HEK293T (cell line): ENCODE data around the gene SMAD6.

Experiments used
- CTCF ChIA-PET: fragments of 350-600 bp; formaldehyde crosslinking; extraction: SDS; loops from one replicate; lab custom pipeline; 2021; ENCODE audit warnings: antibody characterized with exemption, inconsistent platforms; lab: Yijun Ruan, JAX
- POLR2A ChIA-PET: fragments of 350-600 bp; formaldehyde crosslinking; extraction: SDS; loops from one replicate; lab custom pipeline; 2020; ENCODE audit warnings: antibody characterized with exemption, inconsistent platforms; lab: Yijun Ruan, JAX
- DNase-seq: peaks from one replicate; pipeline ENCODE4 v3.0.0; 2012; ENCODE audit warnings: mixed read lengths; ENCODE audit errors: extremely low spot score
- ARNT ChIP-seq: fragments of 450-650 bp; IDR thresholded peaks from 2 replicates; pipeline ENCODE4 v1.6.1; 2017; ENCODE audit warnings: mild to moderate bottlenecking
- BHLHE40 ChIP-seq: fragments of 450-650 bp; IDR thresholded peaks from 2 replicates; pipeline ENCODE4 v1.6.1; 2016; ENCODE audit warnings: mild to moderate bottlenecking, moderate library complexity, borderline replicate concordance
- CTBP1 ChIP-seq: fragments of 450-650 bp; IDR thresholded peaks from 2 replicates; pipeline ENCODE4 v1.6.1; 2016; ENCODE audit warnings: borderline replicate concordance
- ELF4 ChIP-seq: fragments of 450-650 bp; IDR thresholded peaks from 2 replicates; pipeline ENCODE4 v1.6.1; 2017; ENCODE audit warnings: antibody characterized with exemption
- FOXA1 ChIP-seq: fragments of 450-650 bp; IDR thresholded peaks from 2 replicates; pipeline ENCODE4 v1.6.1; 2016; ENCODE audit warnings: mild to moderate bottlenecking
- FOXK2 ChIP-seq: fragments of 450-650 bp; IDR thresholded peaks from 2 replicates; pipeline ENCODE4 v1.6.1; 2016; ENCODE audit warnings: mild to moderate bottlenecking
- FOXM1 ChIP-seq: fragments of 450-650 bp; IDR thresholded peaks from 2 replicates; pipeline ENCODE4 v1.6.1; 2017; ENCODE audit warnings: mild to moderate bottlenecking, borderline replicate concordance
- HDGF ChIP-seq: fragments of 450-650 bp; IDR thresholded peaks from 2 replicates; pipeline ENCODE4 v1.6.1; 2017; ENCODE audit warnings: antibody characterized with exemption, borderline replicate concordance
- L3MBTL2 ChIP-seq: fragments of 450-650 bp; conservative IDR thresholded peaks from 2 replicates; pipeline ENCODE4 v1.6.1; 2016; ENCODE audit warnings: mild to moderate bottlenecking
- LEF1 ChIP-seq: fragments of 450-650 bp; IDR thresholded peaks from 2 replicates; pipeline ENCODE4 v1.6.1; 2017; ENCODE audit warnings: mild to moderate bottlenecking, borderline replicate concordance
- NFRKB ChIP-seq: fragments of 450-650 bp; IDR thresholded peaks from 2 replicates; pipeline ENCODE4 v1.6.1; 2016; ENCODE audit warnings: mild to moderate bottlenecking, moderate library complexity
- SP1 ChIP-seq: fragments of 450-650 bp; IDR thresholded peaks from 2 replicates; pipeline ENCODE4 v1.6.1; 2017
- SUZ12 ChIP-seq: fragments of 450-650 bp; IDR thresholded peaks from 2 replicates; pipeline ENCODE4 v1.6.1; 2016; ENCODE audit warnings: mild to moderate bottlenecking
- TARDBP ChIP-seq: fragments of 450-650 bp; IDR thresholded peaks from 2 replicates; pipeline ENCODE4 v1.6.1; 2016
- ZNF384 ChIP-seq: fragments of 450-650 bp; IDR thresholded peaks from 2 replicates; pipeline ENCODE4 v1.6.1; 2016
- TF ChIP-seq, protein P1 (sequence below): fragments of 450-650 bp; IDR thresholded peaks from 2 replicates; pipeline ENCODE4 v1.6.1; 2016

Gene SMAD6

DNA sequence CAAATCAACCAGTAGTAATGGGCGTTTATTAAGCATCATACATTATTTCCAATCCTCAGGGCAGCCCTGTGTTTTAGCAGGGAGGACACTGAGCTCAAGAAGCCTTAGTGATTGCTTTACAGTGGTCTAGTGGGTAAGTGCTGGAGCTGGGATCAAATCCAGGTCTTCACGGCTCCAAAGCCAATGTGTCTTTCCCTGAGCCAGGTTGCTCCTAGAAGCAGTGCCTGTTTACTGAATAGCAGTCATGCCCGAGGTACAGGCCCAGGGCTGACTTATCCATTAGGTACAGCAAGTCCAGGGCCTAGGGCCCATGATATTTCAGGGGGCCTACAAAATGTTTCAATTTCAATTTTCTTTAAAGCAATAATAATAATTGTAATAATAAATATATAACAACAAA is 9.6 kb upstream of the SMAD6 start:
- ChIA-PET CTCF (interaction anchor here (1.1 kb wide), 1 partner anchor 74 kb away, joined by 4 read pairs; no protein-coding TSS in a partner anchor), POLR2A (interaction anchor here (1.0 kb wide), 1 partner anchor 10 kb away, joined by 5 read pairs; the partner anchor contains the start of gene SMAD6)
- DNase-seq: no peak
- no peak for TF ChIP-seq FOXM1
- TF ChIP-seq HDGF: no peak
- TF ChIP-seq ELF4: no peak
- TF ChIP-seq L3MBTL2: no peak
- TF ChIP-seq CTBP1: no peak
- TF ChIP-seq ZNF384: no peak
- no peak for TF ChIP-seq NFRKB

GRCh38 chr15:66692808-66693596 is 9.0 kb upstream of the SMAD6 start:
- CTCF ChIA-PET: interaction anchor here (0.6 to 1.3 kb wide), 2 partner anchors 13 to 87 kb away, joined by 3 to 5 read pairs; no protein-coding TSS in a partner anchor
- DNase-seq: no peak
- POLR2A ChIA-PET: interaction anchor here (1.0 kb wide), 1 partner anchor 9 kb away, joined by 5 read pairs; the partner anchor contains the start of gene SMAD6
- TF ChIP-seq ELF4: no peak
- TF ChIP-seq SUZ12: no peak
- no peak for TF ChIP-seq CTBP1

DNA sequence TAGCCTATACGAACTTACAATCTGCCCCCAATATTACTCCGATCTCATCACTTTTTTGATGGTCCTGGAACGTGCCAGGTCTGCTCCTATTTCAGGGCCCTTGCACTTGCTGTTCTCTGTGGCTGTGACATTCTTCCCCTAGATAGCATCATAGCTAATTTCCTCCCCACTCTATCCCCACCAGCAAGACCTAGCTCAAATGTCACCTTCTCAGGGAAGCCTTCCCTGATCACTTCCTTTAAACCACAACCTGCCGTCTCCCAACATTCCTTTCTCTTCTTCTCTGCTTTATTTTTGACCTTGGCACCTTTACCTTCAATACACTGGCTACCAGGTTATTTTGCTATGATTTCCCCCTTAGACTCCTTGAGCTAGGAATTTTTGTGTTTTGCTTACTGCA is 5.3 kb upstream of the SMAD6 start:
- no peak for TF ChIP-seq NFRKB
- no peak for TF ChIP-seq FOXA1
- no peak for TF ChIP-seq ZNF384
- TF ChIP-seq ELF4: no peak
- TF ChIP-seq LEF1: no peak
- TF ChIP-seq CTBP1: no peak
- TF ChIP-seq SUZ12: no peak
- no peak for TF ChIP-seq HDGF
- no peak for TF ChIP-seq L3MBTL2
- TF ChIP-seq, protein P1, sequence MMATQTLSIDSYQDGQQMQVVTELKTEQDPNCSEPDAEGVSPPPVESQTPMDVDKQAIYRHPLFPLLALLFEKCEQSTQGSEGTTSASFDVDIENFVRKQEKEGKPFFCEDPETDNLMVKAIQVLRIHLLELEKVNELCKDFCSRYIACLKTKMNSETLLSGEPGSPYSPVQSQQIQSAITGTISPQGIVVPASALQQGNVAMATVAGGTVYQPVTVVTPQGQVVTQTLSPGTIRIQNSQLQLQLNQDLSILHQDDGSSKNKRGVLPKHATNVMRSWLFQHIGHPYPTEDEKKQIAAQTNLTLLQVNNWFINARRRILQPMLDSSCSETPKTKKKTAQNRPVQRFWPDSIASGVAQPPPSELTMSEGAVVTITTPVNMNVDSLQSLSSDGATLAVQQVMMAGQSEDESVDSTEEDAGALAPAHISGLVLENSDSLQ: no peak
- TF ChIP-seq TARDBP: no peak
- no peak for TF ChIP-seq ARNT
- no peak for TF ChIP-seq FOXK2
- no peak for DNase-seq
- ChIA-PET CTCF (interaction anchor here (0.6 to 1.4 kb wide), 3 partner anchors 9 to 155 kb away, joined by 3 to 4 read pairs (median 4); no protein-coding TSS in a partner anchor), POLR2A (interaction anchor here (1.1 to 1.2 kb wide), 2 partner anchors 9 to 26 kb away, joined by 3 to 5 read pairs; no protein-coding TSS in a partner anchor)

DNA sequence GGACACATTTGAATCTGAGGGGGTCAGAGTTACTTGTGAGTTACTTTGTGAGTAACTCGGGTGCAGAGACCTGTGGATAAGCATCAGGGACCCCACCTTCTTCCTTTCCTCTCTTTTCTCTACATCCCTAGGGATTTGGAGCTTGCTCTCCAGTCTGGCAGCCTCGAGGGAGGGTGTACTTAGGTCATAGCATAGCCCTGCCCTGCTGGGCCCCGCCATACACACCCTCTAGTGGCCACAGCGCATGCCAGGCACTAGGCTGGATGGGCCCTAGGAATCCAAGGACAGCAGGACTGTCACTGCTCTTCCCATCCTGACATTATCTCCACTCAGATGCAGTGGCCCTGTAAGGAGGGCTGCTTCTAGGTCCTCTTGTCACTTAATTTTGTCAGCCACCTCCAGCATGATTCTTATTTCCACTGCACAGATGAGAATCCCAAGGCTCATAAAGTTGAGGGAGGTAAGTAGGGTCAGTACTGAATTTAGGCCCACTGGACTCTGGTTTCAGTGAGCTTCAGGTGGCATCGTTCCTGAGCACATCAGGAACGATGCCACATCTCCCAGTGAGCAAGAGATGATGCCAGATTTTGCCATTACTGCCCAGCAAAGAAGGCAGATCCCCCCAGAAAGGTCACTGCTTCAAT is 3.6 kb upstream of the SMAD6 start:
- ChIA-PET CTCF (interaction anchor here (0.6 to 1.7 kb wide), 11 partner anchors 9 to 1137 kb away, joined by 3 to 6 read pairs (median 4); no protein-coding TSS in a partner anchor), POLR2A (interaction anchor here (2.0 kb wide), 1 partner anchor 9 kb away, joined by 4 read pairs; no protein-coding TSS in a partner anchor)
- TF ChIP-seq LEF1: no peak
- peak; percentile 74 for DNase-seq

DNA sequence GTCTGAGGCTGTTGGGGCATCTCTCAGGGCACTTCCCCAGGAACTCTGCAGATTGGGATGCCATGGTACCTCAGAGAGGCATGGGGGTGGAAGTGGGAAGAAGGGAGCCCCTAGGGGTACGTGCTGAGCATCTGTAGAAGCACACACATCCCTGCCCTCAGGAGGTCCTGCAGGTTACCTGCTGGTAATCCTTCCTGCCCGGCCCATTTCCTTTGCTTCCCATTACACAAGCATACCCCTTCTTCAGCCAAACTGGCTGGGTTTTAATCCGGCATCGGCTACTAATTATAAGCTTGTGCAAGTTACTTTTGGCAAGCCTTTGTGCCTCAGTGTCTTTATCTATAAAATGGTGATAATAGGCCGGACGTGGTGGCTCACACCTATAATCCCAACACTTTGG is 3.1 kb upstream of the SMAD6 start:
- ChIA-PET POLR2A (interaction anchor here (2.0 kb wide), 1 partner anchor 10 kb away, joined by 4 read pairs; no protein-coding TSS in a partner anchor), CTCF (interaction anchor here (1.2 to 1.7 kb wide), 3 partner anchors 13 to 73 kb away, joined by 3 to 5 read pairs (median 3); no protein-coding TSS in a partner anchor)
- TF ChIP-seq TARDBP (no peak), HDGF (no peak), NFRKB (no peak), SUZ12 (no peak), FOXM1 (no peak), BHLHE40 (no peak), L3MBTL2 (no peak), FOXA1 (no peak), ZNF384 (no peak), SP1 (no peak), CTBP1 (no peak), ELF4 (no peak), LEF1 (no peak), FOXK2 (no peak)
- TF ChIP-seq, protein P1: no peak
- DNase-seq: no peak

GRCh38 chr15:66700412-66700801 is 1.6 kb upstream of the SMAD6 start:
- no peak for DNase-seq
- ChIA-PET POLR2A (interaction anchor here (0.6 to 4.9 kb wide), 15 partner anchors 9 to 152 kb away, joined by 3 to 31 read pairs (median 3); no protein-coding TSS in a partner anchor), CTCF (interaction anchor here (0.6 to 3.9 kb wide), 5 partner anchors 9 to 151 kb away, joined by 3 to 17 read pairs (median 4); no protein-coding TSS in a partner anchor)
- peak; percentile 24; the same call in 1 of the 2 replicates for TF ChIP-seq LEF1
- TF ChIP-seq SP1: no peak
